ENCODE results near the gene PGF.

The PGF gene

DNA sequence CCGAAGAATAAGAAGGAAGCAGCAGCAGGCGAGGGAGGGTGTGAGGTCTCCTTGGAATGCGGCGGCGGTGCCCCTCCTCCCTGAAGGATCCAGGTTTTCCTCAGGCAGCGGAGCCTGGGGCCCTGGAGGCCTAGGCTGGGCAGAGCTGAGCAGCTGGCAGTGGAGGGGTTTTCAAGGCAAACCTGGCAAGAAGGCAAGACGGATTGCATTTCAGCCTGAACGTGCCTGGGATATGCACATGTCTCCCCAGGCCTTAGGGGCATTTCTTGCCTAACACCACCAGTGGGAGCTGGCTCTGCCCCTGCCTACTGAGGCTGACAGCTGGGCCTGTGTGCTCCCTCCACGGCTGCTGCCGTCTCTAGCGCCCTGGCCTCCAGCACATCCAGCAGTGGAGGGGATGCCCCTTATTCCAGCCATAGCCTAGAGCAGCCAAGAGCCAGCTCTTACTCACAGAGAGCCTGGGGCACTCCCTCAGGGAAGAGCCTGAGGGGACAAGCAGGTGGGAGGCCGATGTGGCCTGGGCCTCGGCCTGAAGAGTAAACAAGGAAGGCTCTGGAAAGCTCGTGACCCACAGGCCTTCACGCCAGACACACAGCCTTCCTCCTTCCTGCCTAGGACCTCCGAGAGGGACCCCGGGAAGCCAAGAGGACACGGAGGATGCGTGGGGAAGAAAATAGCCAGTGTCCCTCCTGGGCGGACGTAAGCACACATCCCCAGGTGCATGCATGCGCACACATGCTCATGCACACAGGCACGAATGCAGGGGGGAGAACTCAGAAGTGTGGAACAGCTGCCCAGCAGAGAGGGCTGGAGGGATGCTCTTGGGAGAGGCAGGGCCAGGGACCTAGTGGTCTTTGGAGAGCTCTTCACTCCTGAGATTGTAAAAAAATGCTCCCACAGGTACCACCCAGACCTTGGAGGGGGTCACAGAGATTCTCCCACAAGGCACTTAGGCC lies 24.3 kb upstream of the PGF start:
- DNase-seq (ENCODE audit: low read depth, low spot score), result no peak
- H3K27ac ChIP-seq, result no peak overlapping the region

- no peak overlapping the region for H3K27ac ChIP-seq
Observed at GRCh38 chr14:74979029-74979428, 23.6 kb upstream of the PGF start.

GRCh38 chr14:74978416-74978947 lies 23.1 kb upstream of the PGF start:
- no peak overlapping the region for H3K27ac ChIP-seq
- DNase-seq (ENCODE audit: low read depth, low spot score), result no peak

More at GRCh38 chr14:74979029-74979428, 23.6 kb upstream of the PGF start:
- no peak for DNase-seq (ENCODE audit: low read depth, low spot score)

DNA sequence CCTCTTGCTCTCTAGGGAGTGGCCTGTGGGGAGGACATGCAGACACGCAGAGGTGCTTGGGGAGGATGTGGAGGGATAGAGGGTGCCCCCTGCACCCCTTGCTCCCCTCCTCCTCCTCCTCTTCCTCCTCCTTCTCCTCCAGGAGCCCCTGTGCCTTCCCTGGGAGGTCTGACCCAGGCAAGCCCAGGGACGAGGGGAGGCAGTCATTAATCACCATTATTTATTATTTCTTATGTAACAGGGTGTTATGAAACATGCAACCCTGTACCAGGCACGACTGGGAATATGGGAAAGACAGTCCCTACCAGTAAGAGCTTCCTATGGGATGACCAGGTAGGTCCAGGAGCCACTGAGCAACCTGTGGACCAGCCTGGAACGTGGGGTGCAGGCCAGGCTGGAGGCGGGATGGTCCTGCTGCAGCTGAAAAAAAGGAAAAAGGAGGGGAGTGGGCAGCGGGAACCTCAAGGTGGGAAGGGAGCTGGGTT lies 22.5 kb upstream of the PGF start:
- H3K27ac ChIP-seq, result no peak overlapping the region
- DNase-seq (ENCODE audit: low read depth, low spot score), result no peak

GRCh38 chr14:74977164-74977900 lies 21.9 kb upstream of the PGF start:
- no peak overlapping the region for H3K27ac ChIP-seq
- DNase-seq (ENCODE audit: low read depth, low spot score), result no peak

DNA sequence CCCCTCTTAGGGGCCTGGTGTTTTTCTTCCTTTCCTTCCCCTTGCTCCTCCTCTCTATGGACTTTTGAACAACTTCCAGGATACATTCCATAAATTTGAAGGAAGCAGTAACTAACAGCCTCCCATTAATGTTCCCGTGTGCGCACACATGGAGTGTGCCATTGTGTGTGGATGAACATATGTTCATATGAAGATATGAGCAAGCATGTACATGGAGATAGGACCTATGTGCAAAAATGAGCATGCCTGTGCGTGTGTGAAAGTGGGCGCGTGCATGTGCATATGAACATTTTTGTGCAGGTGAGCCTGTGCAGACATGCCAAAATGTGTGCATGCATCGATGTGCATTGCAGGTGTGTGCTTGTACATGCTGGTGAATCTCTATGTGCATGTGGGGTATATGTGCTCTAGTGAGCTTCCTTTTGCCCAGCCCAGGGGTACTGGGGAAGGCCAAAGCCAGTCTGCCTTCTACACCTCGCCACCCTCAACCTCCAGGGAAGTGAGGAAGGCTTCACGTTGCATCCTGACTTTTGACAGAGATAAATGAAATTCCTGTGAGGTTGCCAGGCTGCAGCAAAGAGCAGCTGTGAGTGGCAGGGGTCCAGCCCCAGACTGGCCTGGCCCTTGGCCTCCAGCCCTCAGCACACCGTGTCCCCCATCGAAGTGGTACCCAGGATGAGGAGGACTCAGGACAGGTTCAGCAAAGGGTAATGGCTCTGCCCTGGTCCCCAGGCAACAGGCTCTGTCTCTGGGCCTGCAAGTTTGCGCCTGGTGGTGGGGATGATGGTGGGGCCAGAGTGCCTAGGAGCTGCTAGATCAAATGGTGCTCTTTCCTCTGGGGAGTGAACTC lies 21.1 kb upstream of the PGF start:
- no peak overlapping the region for H3K27ac ChIP-seq
- DNase-seq (ENCODE audit: low read depth, low spot score), result no peak

DNA sequence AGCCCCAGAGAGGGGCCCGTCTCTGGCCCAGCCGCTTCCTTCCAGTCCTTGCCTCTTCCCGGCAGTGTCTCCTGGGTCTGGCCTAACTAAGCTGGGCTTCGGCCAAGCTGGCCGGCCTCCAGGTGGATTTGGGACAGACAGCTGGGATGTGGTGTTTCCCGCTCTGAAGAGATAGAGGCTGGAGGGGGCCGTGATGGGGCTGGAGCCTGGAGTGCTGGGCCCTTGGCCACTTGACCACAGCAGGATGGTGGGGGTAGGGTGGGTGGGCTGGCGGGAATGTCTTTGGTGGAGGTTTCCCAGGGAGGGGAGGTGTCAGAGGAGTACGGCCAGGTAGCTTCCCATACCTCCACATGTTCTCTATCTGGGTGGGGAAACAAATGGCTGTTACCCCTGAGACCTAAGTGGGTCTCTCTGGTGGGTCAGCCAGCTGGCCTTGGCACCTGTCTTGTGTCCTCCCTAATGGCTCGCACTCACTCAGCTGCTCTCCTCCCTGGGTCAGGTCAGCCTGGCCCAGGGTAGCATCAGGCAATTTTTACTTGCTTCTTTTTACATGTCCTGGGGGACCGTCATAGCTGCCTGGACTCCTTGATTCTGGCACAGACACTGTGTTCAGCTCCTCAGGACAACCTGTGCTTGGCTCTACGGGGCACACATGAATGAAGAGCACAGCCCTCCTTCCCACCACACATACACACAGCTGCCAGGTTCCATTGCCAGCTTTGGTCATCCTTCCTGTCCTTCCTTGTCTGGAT lies 19.8 kb upstream of the PGF start:
- DNase-seq (ENCODE audit: low read depth, low spot score), result no peak
- no peak overlapping the region for H3K27ac ChIP-seq

GRCh38 chr14:74974364-74975058 lies 19.1 kb upstream of the PGF start:
- DNase-seq (ENCODE audit: low read depth, low spot score), result no peak
- no peak overlapping the region for H3K27ac ChIP-seq

- no peak for DNase-seq (ENCODE audit: low read depth, low spot score)
- no peak overlapping the region for H3K27ac ChIP-seq
Observed at GRCh38 chr14:74973905-74974363, 18.5 kb upstream of the PGF start.

DNA sequence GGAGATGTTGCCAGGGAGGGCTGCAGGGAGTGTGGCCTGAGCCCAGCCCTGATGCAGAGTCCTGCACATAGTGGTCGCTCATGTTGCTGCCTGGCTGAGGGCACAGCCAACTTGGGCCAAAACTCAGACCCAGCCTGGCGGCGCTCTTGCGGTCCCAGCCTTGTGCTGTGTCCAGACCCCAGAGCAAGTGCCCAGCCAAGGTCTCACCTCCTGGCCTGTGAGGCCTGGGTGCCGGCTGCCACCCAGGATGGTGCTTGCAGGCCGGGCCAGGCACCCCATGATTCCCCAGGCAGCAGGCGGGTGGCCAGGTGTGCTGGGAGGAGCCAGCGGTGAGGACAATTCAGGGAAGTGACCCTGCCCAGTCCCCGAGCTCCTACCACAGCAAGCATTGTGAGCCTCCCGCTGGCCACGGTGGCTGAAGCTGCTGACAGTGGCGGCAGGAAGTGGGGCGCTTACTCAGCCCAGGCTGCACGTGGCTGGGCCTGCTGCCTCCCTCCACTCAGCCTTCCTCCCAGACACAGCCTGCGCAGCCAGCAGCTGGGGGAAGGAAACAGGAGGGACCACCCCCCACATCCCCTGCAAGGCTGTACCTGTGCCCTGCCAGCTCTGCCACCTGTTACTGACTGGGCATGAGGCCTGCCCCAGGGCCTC lies 17.7 kb upstream of the PGF start:
- DNase-seq (ENCODE audit: low read depth, low spot score), result no peak

DNA sequence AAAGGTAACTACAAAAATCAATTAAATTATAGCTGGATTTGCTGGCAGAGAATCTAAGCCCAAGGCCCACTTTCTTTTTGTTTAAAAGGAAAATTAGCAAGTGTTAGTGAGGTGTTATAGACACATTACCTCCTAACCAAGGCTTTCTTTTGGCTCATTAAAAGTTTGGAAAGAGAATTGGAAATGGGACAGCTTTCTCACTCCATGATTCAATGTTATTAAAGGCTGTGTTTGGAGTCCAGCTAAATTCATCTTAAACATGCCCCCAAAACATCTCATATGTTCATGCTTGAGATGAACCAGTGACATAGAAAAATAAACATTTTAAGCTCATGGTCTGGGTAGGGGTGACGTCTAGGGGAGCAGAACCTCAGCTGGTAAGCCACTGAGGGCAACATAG lies 13.4 kb upstream of the PGF start:
- no peak overlapping the region for H3K27ac ChIP-seq
- no peak for DNase-seq (ENCODE audit: low read depth, low spot score)

More for the DNA sequence above, 17.7 kb upstream of the PGF start:
- H3K27ac ChIP-seq, result no peak overlapping the region

DNA sequence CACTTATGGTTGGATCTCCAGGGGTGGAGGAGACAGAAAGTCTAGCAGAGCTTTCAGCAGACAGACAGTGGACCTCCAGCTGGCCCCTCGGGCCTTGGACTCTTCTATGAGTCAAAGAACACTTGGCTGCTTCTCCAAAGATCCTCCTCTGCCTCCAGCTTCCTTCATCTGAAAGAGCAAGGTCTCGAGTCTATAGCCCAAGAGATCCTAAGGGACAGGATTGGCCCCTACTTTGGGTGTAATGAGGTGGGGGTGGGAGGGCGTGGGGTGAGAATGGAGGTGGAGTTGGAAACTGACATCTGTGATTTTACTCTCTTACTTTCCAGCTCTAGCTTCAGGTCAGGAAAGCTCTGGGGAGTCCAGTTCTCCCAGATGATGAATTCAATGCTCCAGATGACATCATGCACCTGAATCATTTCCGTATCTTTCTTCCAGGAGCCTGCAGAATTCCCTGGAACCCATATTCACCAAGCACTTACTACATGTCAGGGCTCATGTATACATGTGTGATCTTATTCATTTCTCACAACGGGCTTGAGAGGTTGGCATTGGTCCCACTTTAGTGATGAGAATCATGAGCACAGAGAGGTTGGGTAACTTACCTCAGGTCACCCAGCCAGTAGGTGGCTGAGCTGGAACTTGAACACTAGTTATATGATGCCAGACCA lies 10.2 kb upstream of the PGF start:
- peak overlapping the region; percentile 98 for H3K27ac ChIP-seq
- DNase-seq (ENCODE audit: low read depth, low spot score), result peak; percentile 72

DNA sequence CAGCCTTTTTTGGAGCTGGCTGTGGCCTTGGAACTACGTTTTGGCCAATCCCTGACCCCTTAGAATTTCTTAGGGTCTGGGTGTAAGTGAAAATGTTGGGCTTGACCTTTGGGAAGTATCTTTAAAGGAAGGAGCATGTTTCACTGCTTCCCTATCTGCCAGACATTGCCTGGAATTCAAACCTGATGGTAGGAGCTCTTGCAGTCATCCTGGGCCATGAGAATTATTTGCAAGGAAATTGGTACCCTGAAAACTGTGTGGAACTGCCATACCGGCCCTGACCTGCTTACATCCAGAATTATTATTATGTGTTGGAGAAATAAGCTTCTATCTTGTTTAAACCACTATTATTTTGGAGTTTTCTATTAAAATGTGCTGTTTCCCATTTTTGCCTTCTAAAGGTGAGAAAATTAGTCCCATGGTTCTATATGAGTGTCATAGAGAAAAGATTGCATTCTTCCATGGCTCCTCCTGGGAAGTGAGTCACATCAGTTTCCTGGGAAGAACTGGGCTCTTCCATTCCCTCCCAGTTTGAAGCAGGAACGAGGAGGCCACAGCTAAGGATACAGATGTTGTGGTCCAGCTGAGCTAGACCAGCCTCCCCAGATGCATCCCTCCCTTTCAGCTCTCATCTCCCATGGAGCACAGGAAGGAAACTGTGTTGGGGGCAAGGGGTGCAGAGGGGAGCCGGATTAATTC lies 9.5 kb upstream of the PGF start:
- DNase-seq (ENCODE audit: low read depth, low spot score), result no peak
- H3K27ac ChIP-seq, result peak overlapping the region; percentile 98

GRCh38 chr14:74963705-74964271 lies 8.4 kb upstream of the PGF start:
- DNase-seq (ENCODE audit: low read depth, low spot score), result no peak
- H3K27ac ChIP-seq, result peak overlapping the region; percentile 98

DNA sequence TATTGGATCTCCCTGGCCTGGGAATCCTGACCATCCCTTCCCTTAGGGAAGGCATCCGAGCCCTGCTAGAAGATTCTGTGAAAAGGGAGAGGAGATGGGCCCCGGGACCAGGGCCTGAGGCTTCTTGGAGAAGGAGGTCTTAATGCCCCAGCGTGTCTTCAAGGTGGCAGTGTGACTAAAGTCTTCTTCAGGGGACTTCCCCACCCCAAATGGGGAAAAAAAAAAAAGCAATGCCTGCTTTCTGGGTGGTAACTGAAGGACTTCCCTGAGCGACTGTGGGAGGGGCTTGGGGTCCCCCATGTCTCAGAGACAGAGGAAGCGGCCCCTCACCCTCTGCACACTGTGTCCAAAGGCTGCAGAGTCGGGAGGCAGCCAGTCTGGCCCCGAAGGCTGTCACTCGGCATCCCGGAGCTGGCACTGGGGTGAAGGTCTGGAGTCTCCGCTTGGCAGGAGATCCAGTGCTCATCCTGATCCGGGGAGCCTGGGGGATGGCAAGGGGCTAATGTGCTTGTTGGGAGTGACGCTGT lies 7.8 kb upstream of the PGF start:
- H3K27ac ChIP-seq, result peak overlapping the region; percentile 98
- no peak for DNase-seq (ENCODE audit: low read depth, low spot score)

- no peak overlapping the region for H3K27ac ChIP-seq
- no peak for DNase-seq (ENCODE audit: low read depth, low spot score)
Observed at GRCh38 chr14:74962493-74962892, 7.1 kb upstream of the PGF start.

Data from epithelial cell of prostate (primary cell).